Measurements from ENCODE around the gene SEZ6L2.
"Not testable (repeated sequence)": the region's sequence is repeated elsewhere in the genome, so short reads cannot be mapped to it uniquely, and the experiment has no call there.

The SEZ6L2 gene

GRCh38 chr16:29899516-29900101 is at the start of gene SEZ6L2:
Gene SEZ6L2 (minus strand): TSS chr16:29899550. CDS start chr16:29899019, 531 bp downstream.
- DNase-seq = no peak

GRCh38 chr16:29947897-29948296 is 48.5 kb upstream of the SEZ6L2 start:
- DNase-seq = no peak

GRCh38 chr16:29943846-29944799 is 44.8 kb upstream of the SEZ6L2 start:
- DNase-seq = no peak

GRCh38 chr16:29940656-29941055 is 41.3 kb upstream of the SEZ6L2 start:
- DNase-seq = no peak

GRCh38 chr16:29931750-29932149 is 32.4 kb upstream of the SEZ6L2 start:
- not testable (repeated sequence) for DNase-seq

GRCh38 chr16:29927070-29927905 is 27.9 kb upstream of the SEZ6L2 start:
- DNase-seq = no peak

GRCh38 chr16:29926711-29927052 is 27.3 kb upstream of the SEZ6L2 start:
- no peak for DNase-seq

- peak; percentile 42 for DNase-seq
Measured at GRCh38 chr16:29925781-29926710, 26.7 kb upstream of the SEZ6L2 start, which contains the start of gene KCTD13. Gene KCTD13 (minus strand): TSS chr16:29926226. CDS start chr16:29926033, 193 bp downstream.

- DNase-seq = no peak
Measured at GRCh38 chr16:29925105-29925756, 25.9 kb upstream of the SEZ6L2 start.

GRCh38 chr16:29922986-29923501 is 23.7 kb upstream of the SEZ6L2 start:
- no peak for DNase-seq

- no peak for DNase-seq
Measured at GRCh38 chr16:29922326-29922725, 23.0 kb upstream of the SEZ6L2 start.

- DNase-seq = no peak
Measured at GRCh38 chr16:29921034-29921385, 21.7 kb upstream of the SEZ6L2 start.

- no peak for DNase-seq
Measured at GRCh38 chr16:29920288-29921033, 21.1 kb upstream of the SEZ6L2 start.

GRCh38 chr16:29916979-29917378 is 17.6 kb upstream of the SEZ6L2 start:
- DNase-seq = no peak

- no peak for DNase-seq
Measured at GRCh38 chr16:29915590-29916247, 16.4 kb upstream of the SEZ6L2 start.

- DNase-seq = no peak
Measured at GRCh38 chr16:29913514-29913913, 14.2 kb upstream of the SEZ6L2 start.

- DNase-seq = no peak
Measured at GRCh38 chr16:29912087-29912486, 12.7 kb upstream of the SEZ6L2 start.

- DNase-seq = no peak
Measured at GRCh38 chr16:29911676-29912010, 12.3 kb upstream of the SEZ6L2 start.

- no peak for DNase-seq
Measured at GRCh38 chr16:29910819-29911675, 11.7 kb upstream of the SEZ6L2 start.
